DND-41 (cell line): ENCODE results near the gene PRSS57.

ENCODE experiments used
- ATAC-seq: fragments of 200-7000 bp; cut with Tn5 transposase; 3 replicates; pipeline ENCODE4 v1.9.1; 2021; ENCODE audit warnings: low read depth; ENCODE audit not compliant: insufficient read depth
- DNase-seq: peaks from one replicate; pipeline ENCODE4 v3.0.0-alpha.2; 2020
- H2AFZ ChIP-seq: 2 replicates; pipeline ENCODE4 v1.6.0; 2012; ENCODE audit warnings: low read depth, low read length
- H3K27ac ChIP-seq: 2 replicates; pipeline ENCODE4 v1.5.1; 2012; ENCODE audit warnings: low read length, inconsistent platforms
- H3K27me3 ChIP-seq: fragments of 200-600 bp; sonication (generic); 2 replicates; pipeline ENCODE4 v1.6.0; 2012; ENCODE audit warnings: low read length, mild to moderate bottlenecking, inconsistent platforms; ENCODE audit not compliant: insufficient read depth, poor library complexity
- H3K36me3 ChIP-seq: 2 replicates; pipeline ENCODE4 v1.5.1; 2012; ENCODE audit warnings: low read length, inconsistent platforms; ENCODE audit not compliant: insufficient read depth
- H3K4me1 ChIP-seq: 2 replicates; pipeline ENCODE4 v1.5.1; 2012; ENCODE audit warnings: mild to moderate bottlenecking, low read length; ENCODE audit not compliant: insufficient read depth
- H3K4me2 ChIP-seq: 2 replicates; pipeline ENCODE4 v1.6.0; 2012; ENCODE audit warnings: mild to moderate bottlenecking, moderate library complexity, low read length, inconsistent platforms; ENCODE audit not compliant: insufficient read depth
- H3K4me3 ChIP-seq, 2 experiments: fragments of 200-600 bp in 1 of 2; shearing (Covaris generic) in 1 of 2; 2 replicates each; pipeline ENCODE4 v1.5.1; 2012 to 2016; ENCODE audit warnings: inconsistent platforms in 2 of 2, low read length in 2 of 2, mild to moderate bottlenecking in 2 of 2, low read depth in 1 of 2, moderate library complexity in 1 of 2
- H3K79me2 ChIP-seq: 2 replicates; pipeline ENCODE4 v1.6.0; 2012; ENCODE audit warnings: low read length, inconsistent platforms; ENCODE audit not compliant: insufficient read depth
- H3K9ac ChIP-seq: 2 replicates; pipeline ENCODE4 v1.6.0; 2012; ENCODE audit warnings: low read depth, mild to moderate bottlenecking, inconsistent platforms, low read length, moderate library complexity
- H3K9me3 ChIP-seq: 2 replicates; pipeline ENCODE4 v1.5.1; 2012; ENCODE audit warnings: low read length, moderate library complexity, mild to moderate bottlenecking, inconsistent platforms; ENCODE audit not compliant: insufficient read depth, severe bottlenecking
- H4K20me1 ChIP-seq: 2 replicates; pipeline ENCODE4 v1.6.0; 2012; ENCODE audit warnings: low read length; ENCODE audit not compliant: insufficient read depth
- EZH2 ChIP-seq: IDR thresholded peaks from 3 replicates; pipeline ENCODE4 v1.6.1; 2012; ENCODE audit warnings: borderline replicate concordance, low read depth, mild to moderate bottlenecking, moderate library complexity, low read length, inconsistent platforms; ENCODE audit not compliant: severe bottlenecking
- TF ChIP-seq, protein P1 (sequence below): IDR thresholded peaks from 2 replicates; pipeline ENCODE4 v1.5.1; 2012; ENCODE audit warnings: borderline replicate concordance, low read length, moderate library complexity, mild to moderate bottlenecking; ENCODE audit not compliant: poor library complexity, severe bottlenecking; ENCODE audit errors: extremely low read depth

PRSS57 gene

DNA sequence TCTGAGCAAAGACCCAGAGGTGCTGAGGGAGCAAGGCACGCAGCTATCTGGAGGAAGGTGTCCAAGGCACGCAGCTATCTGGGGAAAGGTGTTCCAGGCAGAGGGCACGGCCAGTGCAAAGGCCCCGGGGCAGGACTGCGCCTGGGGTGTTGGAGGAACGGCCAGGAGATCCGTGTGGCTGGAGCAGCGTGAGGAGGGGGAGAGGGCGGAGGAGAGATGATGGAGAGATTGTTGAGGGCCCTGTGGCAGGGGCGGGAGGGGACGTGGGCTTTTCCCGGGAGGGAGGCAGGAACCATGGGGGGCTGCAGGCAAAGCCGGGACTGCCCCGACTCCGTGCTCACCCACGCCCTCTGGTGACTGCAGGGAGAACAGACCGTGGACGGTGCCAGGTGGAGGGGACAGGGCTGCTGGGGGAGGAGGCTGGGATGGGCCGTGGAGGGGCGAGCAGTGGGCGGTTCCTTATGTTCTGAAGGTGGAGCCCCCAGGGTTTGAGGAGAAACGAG is 42.4 kb upstream of the PRSS57 start:
- no peaks in the 10 kb centered on the region for H3K9me3 ChIP-seq
- no peaks in the 10 kb centered on the region for H3K79me2 ChIP-seq
- H3K27ac ChIP-seq: no peak overlapping the region
- no peaks in the 10 kb centered on the region for H3K27me3 ChIP-seq
- H4K20me1 ChIP-seq: no peaks in the 10 kb centered on the region
- DNase-seq (peak; percentile 72), ATAC-seq (peak; percentile 85)
- no peak overlapping the region for H3K4me3 ChIP-seq
- no peaks in the 10 kb centered on the region for H3K36me3 ChIP-seq
- no peak for TF ChIP-seq EZH2
- TF ChIP-seq, protein P1, sequence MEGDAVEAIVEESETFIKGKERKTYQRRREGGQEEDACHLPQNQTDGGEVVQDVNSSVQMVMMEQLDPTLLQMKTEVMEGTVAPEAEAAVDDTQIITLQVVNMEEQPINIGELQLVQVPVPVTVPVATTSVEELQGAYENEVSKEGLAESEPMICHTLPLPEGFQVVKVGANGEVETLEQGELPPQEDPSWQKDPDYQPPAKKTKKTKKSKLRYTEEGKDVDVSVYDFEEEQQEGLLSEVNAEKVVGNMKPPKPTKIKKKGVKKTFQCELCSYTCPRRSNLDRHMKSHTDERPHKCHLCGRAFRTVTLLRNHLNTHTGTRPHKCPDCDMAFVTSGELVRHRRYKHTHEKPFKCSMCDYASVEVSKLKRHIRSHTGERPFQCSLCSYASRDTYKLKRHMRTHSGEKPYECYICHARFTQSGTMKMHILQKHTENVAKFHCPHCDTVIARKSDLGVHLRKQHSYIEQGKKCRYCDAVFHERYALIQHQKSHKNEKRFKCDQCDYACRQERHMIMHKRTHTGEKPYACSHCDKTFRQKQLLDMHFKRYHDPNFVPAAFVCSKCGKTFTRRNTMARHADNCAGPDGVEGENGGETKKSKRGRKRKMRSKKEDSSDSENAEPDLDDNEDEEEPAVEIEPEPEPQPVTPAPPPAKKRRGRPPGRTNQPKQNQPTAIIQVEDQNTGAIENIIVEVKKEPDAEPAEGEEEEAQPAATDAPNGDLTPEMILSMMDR: peak; percentile 79
- no peak overlapping the region for H3K4me2 ChIP-seq
- no peak overlapping the region for H2AFZ ChIP-seq
- H3K9ac ChIP-seq: no peak overlapping the region
- H3K4me1 ChIP-seq: no peaks in the 10 kb centered on the region

- no peak for DNase-seq
- Histone ChIP-seq H3K79me2 (no peaks in the 10 kb centered on the region), H2AFZ (no peak overlapping the region), H3K4me2 (no peak overlapping the region), H3K4me3 (no peak overlapping the region), H4K20me1 (no peaks in the 10 kb centered on the region), H3K36me3 (no peaks in the 10 kb centered on the region), H3K9ac (no peak overlapping the region), H3K27me3 (no peaks in the 10 kb centered on the region), H3K4me1 (no peaks in the 10 kb centered on the region), H3K9me3 (no peaks in the 10 kb centered on the region), H3K27ac (no peak overlapping the region)
- ATAC-seq: no peak
- no peak for TF ChIP-seq EZH2
- TF ChIP-seq, protein P1: no peak
Measured at GRCh38 chr19:736125-736524, 40.9 kb upstream of the PRSS57 start.

- no peak for ATAC-seq
- Histone ChIP-seq H3K27ac (no peak overlapping the region), H3K79me2 (no peaks in the 10 kb centered on the region), H2AFZ (no peak overlapping the region), H3K4me1 (no peaks in the 10 kb centered on the region), H3K27me3 (no peaks in the 10 kb centered on the region), H4K20me1 (no peaks in the 10 kb centered on the region), H3K4me3 (no peak overlapping the region), H3K36me3 (no peaks in the 10 kb centered on the region), H3K9ac (no peak overlapping the region), H3K4me2 (no peak overlapping the region), H3K9me3 (no peaks in the 10 kb centered on the region)
- TF ChIP-seq, protein P1: no peak
- TF ChIP-seq EZH2: no peak
- DNase-seq: no peak
Measured at GRCh38 chr19:734716-735115, 39.5 kb upstream of the PRSS57 start.
